CD4-positive, alpha-beta memory T cell (primary cell): ENCODE results near the gene SPATA21. TPM values are rescaled to one million over a fixed set of nuclear protein-coding genes. Genes with fewer than 3 reads are reported as not detected.
"Not testable (repeated sequence)": the region's sequence is repeated elsewhere in the genome, so short reads cannot be mapped to it uniquely, and the experiment has no call there.

Experiments used
- CTCF ChIA-PET: fragments of 350-600 bp; sonication (Branson Sonifier 250); formaldehyde crosslinking; loops from one replicate; lab custom pipeline; 2021; ENCODE audit warnings: inconsistent platforms; ENCODE audit not compliant: partially characterized antibody; lab: Charles Lee
- POLR2A ChIA-PET: fragments of 350-600 bp; sonication (Branson Sonifier 250); formaldehyde crosslinking; loops from one replicate; lab custom pipeline; 2021; ENCODE audit not compliant: partially characterized antibody; lab: Charles Lee
- DNase-seq, 5 donors: peaks; one replicate each; pipeline versions ENCODE4 v3.0.0 to v3.0.0-alpha.2; 2020 to 2022; ENCODE audit warnings: mixed read lengths in 1 of 5
- H3K27ac ChIP-seq: one replicate; pipeline ENCODE4 v1.7.0; 2013; ENCODE audit warnings: low read depth, low read length
- H3K27me3 ChIP-seq: 2 replicates; pipeline ENCODE4 v1.7.0; 2013; ENCODE audit warnings: mild to moderate bottlenecking, low read length, moderate library complexity; ENCODE audit not compliant: insufficient read depth
- H3K36me3 ChIP-seq: 2 replicates; pipeline ENCODE4 v1.7.0; 2013; ENCODE audit warnings: mild to moderate bottlenecking, low read length, moderate library complexity; ENCODE audit not compliant: insufficient read depth
- H3K4me1 ChIP-seq: 2 replicates; pipeline ENCODE4 v1.7.0; 2013; ENCODE audit warnings: mild to moderate bottlenecking, low read length, moderate library complexity; ENCODE audit not compliant: insufficient read depth
- H3K4me3 ChIP-seq, 2 donors: one replicate each; pipeline ENCODE4 v1.7.0; 2013; ENCODE audit warnings: low read length in 2 of 2, mild to moderate bottlenecking in 1 of 2
- H3K9me3 ChIP-seq, 2 donors: one replicate each; pipeline ENCODE4 v1.7.0; 2013; ENCODE audit warnings: low read length in 2 of 2, control low read depth in 1 of 2; ENCODE audit not compliant: control insufficient read depth in 1 of 2
- H3K27ac Mint-ChIP-seq, 7 donors: one replicate each; pipeline ENCODE4 v1.8.0; 2020 to 2021; ENCODE audit warnings: mixed read lengths in 7 of 7, mild to moderate bottlenecking in 6 of 7, inconsistent platforms in 3 of 7, moderate library complexity in 3 of 7
- H3K27me3 Mint-ChIP-seq, 2 donors: one replicate each; pipeline ENCODE4 v1.8.0; 2020 to 2021; ENCODE audit warnings: mixed read lengths in 2 of 2
- H3K36me3 Mint-ChIP-seq, 2 donors: one replicate each; pipeline ENCODE4 v1.8.0; 2020 to 2021; ENCODE audit warnings: mixed read lengths in 2 of 2, inconsistent platforms in 1 of 2, mild to moderate bottlenecking in 1 of 2
- H3K4me1 Mint-ChIP-seq, 4 donors: one replicate each; pipeline ENCODE4 v1.8.0; 2020 to 2021; ENCODE audit warnings: mixed read lengths in 4 of 4, mild to moderate bottlenecking in 1 of 4
- H3K4me3 Mint-ChIP-seq, 8 donors: one replicate each; pipeline ENCODE4 v1.8.0; 2020 to 2021; ENCODE audit warnings: mixed read lengths in 8 of 8, mild to moderate bottlenecking in 7 of 8, moderate library complexity in 6 of 8, inconsistent platforms in 3 of 8
- H3K9me3 Mint-ChIP-seq, 8 donors: one replicate each; pipeline ENCODE4 v1.8.0; 2020 to 2021; ENCODE audit warnings: mixed read lengths in 8 of 8, mild to moderate bottlenecking in 5 of 8, inconsistent platforms in 3 of 8, moderate library complexity in 1 of 8
- intact Hi-C: fragments of 100-400 bp; cut with micrococcal nuclease; formaldehyde crosslinking; loops from one replicate; pipeline ENCODE4 v1.15.1; 2023
- polyA plus RNA-seq, 2 donors: library from polyadenylated mRNA; unstranded; fragments of 300-500 nt; fragmentation: Illumina TruSeq; gene quantifications; one replicate each; pipeline ENCODE4 v1.2.3, GENCODE V29; 2021
- total RNA-seq, 2 experiments: library from RNA; stranded (reverse); gene quantifications; one replicate each; pipeline ENCODE4 v1.2.3, GENCODE V29; 2021

The SPATA21 gene
- total and polyA plus RNA-seq, 4 experiments from 2014 or later = not detected

GRCh38 chr1:16462773-16463330 lies 25.6 kb upstream of the SPATA21 start:
- ChIA-PET CTCF (interaction anchor here (0.7 to 1.0 kb wide), 2 partner anchors 20 to 1561 kb away, joined by 3 read pairs; no protein-coding TSS in a partner anchor), POLR2A (interaction anchor here (1.0 kb wide), 1 partner anchor 18 kb away, joined by 5 read pairs; no protein-coding TSS in a partner anchor)
- Histone ChIP-seq H3K9me3 (no peaks in the 10 kb centered on the region), H3K4me3 (no peak overlapping the region), H3K27me3 (no peaks in the 10 kb centered on the region), H3K27ac (no peak overlapping the region), H3K4me1 (no peaks in the 10 kb centered on the region), H3K36me3 (peaks cover 31% of the 10 kb centered on the region)
- Mint-ChIP-seq H3K27ac (peak overlapping the region in 3 of 7 donors; percentile 46 to 82 (median 48)), H3K4me1 (peaks cover 0 to 14% (median 9%) of the 10 kb centered on the region in 4 donors), H3K36me3 (peaks cover 30 to 69% of the 10 kb centered on the region in 2 donors), H3K9me3 (no peaks in the 10 kb centered on the region), H3K27me3 (no peaks in the 10 kb centered on the region), H3K4me3 (no peak overlapping the region)
- intact Hi-C loops = no loop called here
- DNase-seq = no peak

GRCh38 chr1:16461681-16462080 lies 24.5 kb upstream of the SPATA21 start:
- Mint-ChIP-seq H3K27me3 (no peaks in the 10 kb centered on the region), H3K36me3 (peaks cover 24 to 67% of the 10 kb centered on the region in 2 donors), H3K4me1 (peaks cover 0 to 9% (median 6%) of the 10 kb centered on the region in 4 donors), H3K9me3 (no peaks in the 10 kb centered on the region), H3K4me3 (no peak overlapping the region), H3K27ac (peak overlapping the region in 4 of 7 donors; percentile 48 to 83 (median 66))
- Histone ChIP-seq H3K4me1 (no peaks in the 10 kb centered on the region), H3K36me3 (peaks cover 41% of the 10 kb centered on the region), H3K4me3 (no peak overlapping the region), H3K27ac (no peak overlapping the region), H3K27me3 (no peaks in the 10 kb centered on the region), H3K9me3 (no peaks in the 10 kb centered on the region)
- CTCF ChIA-PET = interaction anchor here (0.8 to 1.0 kb wide), 2 partner anchors 19 to 31 kb away, joined by 3 read pairs; no protein-coding TSS in a partner anchor
- intact Hi-C loops = no loop called here
- POLR2A ChIA-PET = no interaction called here
- no peak for DNase-seq

- Mint-ChIP-seq H3K36me3 (peaks cover 36 to 78% of the 10 kb centered on the region in 2 donors), H3K4me3 (no peak overlapping the region), H3K27ac (no peak overlapping the region), H3K9me3 (no peaks in the 10 kb centered on the region), H3K27me3 (no peaks in the 10 kb centered on the region), H3K4me1 (peaks cover 0 to 7% (median 5%) of the 10 kb centered on the region in 4 donors)
- H3K27me3 ChIP-seq = no peaks in the 10 kb centered on the region
- H3K36me3 ChIP-seq = peaks cover 61% of the 10 kb centered on the region
- no peaks in the 10 kb centered on the region for H3K4me1 ChIP-seq
- intact Hi-C loops = no loop called here
- no peaks in the 10 kb centered on the region for H3K9me3 ChIP-seq
- ChIA-PET CTCF (interaction anchor here (0.9 kb wide), 1 partner anchor 19 kb away, joined by 3 read pairs; the partner anchor contains the start of gene NECAP2), POLR2A (interaction anchor here (1.6 kb wide), 1 partner anchor 18 kb away, joined by 4 read pairs; no protein-coding TSS in a partner anchor)
- no peak for DNase-seq
- H3K4me3 ChIP-seq = no peak overlapping the region
- no peak overlapping the region for H3K27ac ChIP-seq
These were observed 22.2 kb upstream of the SPATA21 start for GRCh38 chr1:16459352-16459925.

GRCh38 chr1:16458831-16459230 lies 21.6 kb upstream of the SPATA21 start:
- no peaks in the 10 kb centered on the region for H3K4me1 ChIP-seq
- H3K36me3 ChIP-seq = peaks cover 61% of the 10 kb centered on the region
- no peaks in the 10 kb centered on the region for H3K9me3 ChIP-seq
- POLR2A ChIA-PET = interaction anchor here (1.2 to 1.6 kb wide), 2 partner anchors 17 to 55 kb away, joined by 4 to 8 read pairs; partner anchors contain the start of gene RNU1-1
- Mint-ChIP-seq H3K27ac (peak overlapping the region in 1 of 7 donors; percentile 71), H3K4me3 (no peak overlapping the region), H3K27me3 (no peaks in the 10 kb centered on the region), H3K4me1 (peaks cover 0 to 7% (median 5%) of the 10 kb centered on the region in 4 donors), H3K36me3 (peaks cover 36 to 81% of the 10 kb centered on the region in 2 donors), H3K9me3 (no peaks in the 10 kb centered on the region)
- no peak overlapping the region for H3K4me3 ChIP-seq
- CTCF ChIA-PET = interaction anchor here (0.9 kb wide), 1 partner anchor 18 kb away, joined by 3 read pairs; the partner anchor contains the start of gene NECAP2
- no peak overlapping the region for H3K27ac ChIP-seq
- H3K27me3 ChIP-seq = no peaks in the 10 kb centered on the region
- DNase-seq = no peak
- intact Hi-C loops = no loop called here

GRCh38 chr1:16456151-16456550 lies 18.9 kb upstream of the SPATA21 start:
- Mint-ChIP-seq H3K4me1 (peaks cover 8 to 17% (median 11%) of the 10 kb centered on the region in 4 donors), H3K27ac (peak overlapping the region in 2 of 7 donors; percentile 12 to 62), H3K36me3 (peaks cover 39 to 82% of the 10 kb centered on the region in 2 donors)
- intact Hi-C loops, H3K9me3 ChIP-seq, H3K27ac ChIP-seq, H3K4me1 ChIP-seq, H3K27me3 Mint-ChIP-seq, DNase-seq, CTCF ChIA-PET, H3K9me3 Mint-ChIP-seq, H3K27me3 ChIP-seq, H3K4me3 ChIP-seq, H3K4me3 Mint-ChIP-seq: not testable (repeated sequence)
- peaks cover 62% of the 10 kb centered on the region for H3K36me3 ChIP-seq
- POLR2A ChIA-PET = interaction anchor here (1.5 kb wide), 1 partner anchor 16 kb away, joined by 4 read pairs; the partner anchor contains the start of gene NECAP2

- POLR2A ChIA-PET = interaction anchor here (1.5 kb wide), 1 partner anchor 14 kb away, joined by 4 read pairs; the partner anchor contains the start of gene NECAP2
- intact Hi-C loops = not testable (repeated sequence)
These were observed 17.7 kb upstream of the SPATA21 start for GRCh38 chr1:16454909-16455308.

More at GRCh38 chr1:16454909-16455308, 17.7 kb upstream of the SPATA21 start:
- H3K27ac ChIP-seq, CTCF ChIA-PET, DNase-seq, H3K27me3 ChIP-seq, H3K4me3 ChIP-seq, H3K9me3 ChIP-seq, H3K4me3 Mint-ChIP-seq, H3K4me1 ChIP-seq, H3K27me3 Mint-ChIP-seq, H3K9me3 Mint-ChIP-seq: not testable (repeated sequence)
- peaks cover 9 to 26% (median 14%) of the 10 kb centered on the region in 4 donors for H3K4me1 Mint-ChIP-seq
- H3K36me3 Mint-ChIP-seq = peaks cover 38 to 83% of the 10 kb centered on the region in 2 donors
- peak overlapping the region in 2 of 7 donors; percentile 43 to 77 for H3K27ac Mint-ChIP-seq
- peaks cover 70% of the 10 kb centered on the region for H3K36me3 ChIP-seq
